HG03060 (cell line): ENCODE measurements around the gene EFCAB7.

ENCODE experiments used
- ATAC-seq: cut with Tn5 transposase; IDR thresholded peaks from one replicate; pipeline ENCODE4 v1.9.1; 2021; ENCODE audit warnings: low read depth, moderate number of reproducible peaks; ENCODE audit not compliant: unreplicated experiment

Gene EFCAB7

GRCh38 chr1:63522891-63523728 is at the start of gene EFCAB7, which contains the start of gene ITGB3BP:
Gene EFCAB7, plus strand, starts transcription at chr1:63523525. Its CDS starts 2,048 bp downstream, at chr1:63525573.
Gene ITGB3BP, minus strand, starts transcription at chr1:63523225. Its CDS starts 92 bp downstream, at chr1:63523133.
- peak; percentile 80 for ATAC-seq

GRCh38 chr1:63475761-63476160 is 47.6 kb upstream of the EFCAB7 start:
- ATAC-seq = no peak

- ATAC-seq = no peak
Measured at GRCh38 chr1:63480057-63480456, 43.3 kb upstream of the EFCAB7 start.

- no peak for ATAC-seq
Measured at GRCh38 chr1:63486629-63487028, 36.7 kb upstream of the EFCAB7 start.

GRCh38 chr1:63487336-63488065 is 35.8 kb upstream of the EFCAB7 start:
- no peak for ATAC-seq

- no peak for ATAC-seq
Measured at GRCh38 chr1:63497577-63497976, 25.7 kb upstream of the EFCAB7 start.

GRCh38 chr1:63498106-63498505 is 25.2 kb upstream of the EFCAB7 start:
- no peak for ATAC-seq

GRCh38 chr1:63501256-63501655 is 22.1 kb upstream of the EFCAB7 start:
- ATAC-seq = no peak

GRCh38 chr1:63506782-63507181 is 16.5 kb upstream of the EFCAB7 start:
- no peak for ATAC-seq

GRCh38 chr1:63509718-63510117 is 13.6 kb upstream of the EFCAB7 start:
- no peak for ATAC-seq

GRCh38 chr1:63512584-63512983 is 10.7 kb upstream of the EFCAB7 start:
- ATAC-seq = no peak

GRCh38 chr1:63516629-63517028 is 6.7 kb upstream of the EFCAB7 start:
- no peak for ATAC-seq

- ATAC-seq = no peak
Measured at GRCh38 chr1:63523738-63524137, 413 bp downstream of the EFCAB7 start.

GRCh38 chr1:63524201-63524600 is 876 bp downstream of the EFCAB7 start:
- ATAC-seq = no peak

GRCh38 chr1:63532727-63533126 is 9.4 kb downstream of the EFCAB7 start:
- no peak for ATAC-seq

GRCh38 chr1:63533931-63534330 is 10.6 kb downstream of the EFCAB7 start:
- ATAC-seq = no peak

GRCh38 chr1:63534406-63534805 is 11.1 kb downstream of the EFCAB7 start:
- ATAC-seq = no peak

- ATAC-seq = no peak
Measured at GRCh38 chr1:63537006-63537405, 13.7 kb downstream of the EFCAB7 start.

GRCh38 chr1:63537940-63538339 is 14.6 kb downstream of the EFCAB7 start:
- ATAC-seq = no peak

GRCh38 chr1:63545780-63546179 is 22.5 kb downstream of the EFCAB7 start:
- ATAC-seq = no peak

- ATAC-seq = no peak
Measured at GRCh38 chr1:63547621-63548294, 24.4 kb downstream of the EFCAB7 start.
